Glomerular endothelial cell (primary cell): Measurements from ENCODE around the gene WSCD2. TPM values are rescaled to one million over a fixed set of nuclear protein-coding genes. Genes with fewer than 3 reads are reported as not detected.

ENCODE experiments used
- DNase-seq: peaks from one replicate; pipeline ENCODE4 v3.0.0-alpha.2; 2011; ENCODE audit warnings: low read depth, low spot score; ENCODE audit errors: extremely low read depth
- total RNA-seq: library from RNA; depleted of rRNA; stranded (reverse); fragments of >200 nt; gene quantifications from 2 replicates; pipeline ENCODE4 v1.2.3, GENCODE V29; 2015

The WSCD2 gene
- total RNA-seq, 1 donor from 2014 or later, result not detected

DNA sequence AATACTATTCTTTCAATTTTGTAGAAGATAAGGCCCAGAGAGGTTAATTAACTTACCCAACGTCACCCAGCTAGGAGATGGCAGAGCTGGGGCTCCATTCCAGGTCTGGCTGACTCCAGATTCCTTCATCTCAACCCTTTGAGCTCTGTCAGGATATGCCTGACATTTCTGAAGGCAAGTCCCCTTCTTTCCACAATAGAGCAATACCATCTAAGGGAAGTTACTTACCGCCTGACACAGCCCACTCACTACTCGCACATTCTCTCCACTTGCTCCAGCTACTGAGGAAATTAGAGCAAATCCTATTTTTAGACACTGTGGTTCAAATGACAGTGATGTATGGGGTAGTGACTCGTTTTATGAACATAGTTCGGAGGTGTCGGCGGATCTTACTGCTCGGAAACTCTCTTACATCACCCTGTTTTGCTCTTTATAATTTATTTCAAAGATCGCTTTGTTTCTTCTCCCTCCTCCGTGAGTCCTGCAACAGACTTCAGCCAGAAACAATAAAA, 2.0 kb upstream of the WSCD2 start:
- no peak for DNase-seq

DNA sequence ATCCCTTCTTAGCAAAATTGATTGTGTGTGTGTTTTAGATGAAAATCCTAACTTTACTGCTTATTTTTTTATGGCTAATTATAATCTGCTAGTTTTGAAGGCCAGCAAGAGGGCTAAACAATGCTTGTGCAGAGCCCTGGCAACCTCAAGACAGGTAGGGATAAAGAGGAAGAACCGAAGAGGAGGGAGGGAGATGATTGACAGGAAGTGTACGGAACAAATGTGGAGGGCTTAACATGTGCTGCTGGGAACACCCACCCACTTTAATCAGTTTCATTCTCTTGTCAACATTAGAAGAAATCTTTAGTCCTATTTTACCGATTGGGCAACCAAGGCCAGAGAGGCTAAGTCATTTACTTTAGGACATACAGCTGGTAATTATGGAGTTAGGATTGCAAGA, 1.4 kb upstream of the WSCD2 start:
- DNase-seq, result no peak

DNA sequence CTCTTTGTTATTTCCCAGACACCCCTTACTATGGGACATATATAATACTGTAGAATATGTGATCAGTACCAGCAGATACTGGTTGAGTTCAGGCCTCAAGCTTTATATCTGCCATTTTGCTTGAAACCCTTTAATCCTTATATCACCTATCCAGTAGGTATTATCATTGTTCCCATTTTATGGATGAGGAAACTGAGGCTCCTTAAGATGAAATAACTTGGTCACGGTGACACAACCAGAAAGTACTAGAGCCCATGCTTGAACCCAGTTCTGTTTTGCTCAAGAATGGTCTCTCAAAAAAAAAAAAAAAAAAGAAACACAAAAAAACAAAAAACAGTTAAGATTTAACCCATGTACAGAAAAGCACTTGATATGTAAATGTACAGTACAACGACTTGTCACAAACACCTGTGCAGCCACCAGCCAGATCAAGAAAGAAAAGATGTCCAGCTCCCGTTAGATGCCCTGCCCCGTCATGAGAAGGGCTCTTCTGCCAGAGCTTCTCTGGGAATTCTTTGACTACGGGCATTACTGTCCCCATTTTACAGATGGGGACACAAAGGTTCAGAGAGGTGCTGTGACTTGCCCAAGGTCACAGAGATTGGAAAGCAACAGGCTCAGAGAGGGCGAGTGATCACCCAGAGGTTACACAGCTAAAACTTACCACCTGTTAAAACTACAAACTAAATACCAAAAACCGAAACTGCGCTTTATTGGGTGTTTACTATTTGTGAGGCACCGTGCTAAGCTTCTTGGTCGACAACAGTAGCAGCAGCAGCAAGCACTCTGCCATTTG, 669 bp upstream of the WSCD2 start:
- DNase-seq, result no peak

DNA sequence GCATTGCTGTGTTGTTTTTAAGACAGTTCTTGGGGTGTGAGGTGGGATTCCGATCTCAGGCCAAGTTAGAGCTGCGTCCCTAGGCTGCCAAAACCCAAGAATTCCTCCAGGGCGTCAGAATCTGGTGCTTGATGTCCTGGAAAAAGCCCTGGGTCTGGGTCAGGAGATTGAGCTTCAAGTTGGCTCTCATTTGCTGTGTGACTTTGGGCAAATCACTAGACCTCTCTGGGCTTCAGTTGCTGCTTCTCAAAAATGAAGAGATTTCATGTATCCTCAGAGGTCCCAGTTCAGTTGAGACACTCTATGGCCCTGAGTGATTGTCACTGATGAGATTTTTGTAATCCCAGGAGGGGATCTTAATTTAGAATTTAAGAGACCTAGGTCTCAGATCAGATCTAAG, 1.9 kb downstream of the WSCD2 start:
- no peak for DNase-seq

DNA sequence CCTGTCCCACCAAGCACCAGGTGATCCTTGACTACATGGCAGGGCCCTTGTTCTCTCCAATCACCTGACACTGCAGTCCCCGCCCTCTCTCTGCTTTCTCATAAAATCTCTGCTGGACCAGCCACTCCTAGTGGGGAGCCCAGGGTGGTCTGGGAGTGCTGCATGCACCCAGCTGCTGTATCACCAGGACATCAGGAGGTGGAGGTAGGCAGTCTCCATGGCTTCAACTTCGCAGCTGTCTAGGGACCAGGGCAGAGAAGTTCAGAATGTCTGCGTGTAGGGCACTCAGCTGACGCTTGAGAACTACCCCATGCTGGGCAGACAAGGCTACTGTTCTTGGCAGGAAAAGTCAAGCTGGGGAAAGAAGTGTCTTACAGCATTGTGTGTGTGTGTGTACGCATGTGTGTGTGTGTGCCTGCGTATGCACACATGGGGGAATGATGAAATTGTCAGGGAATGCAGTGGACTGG, 2.6 kb downstream of the WSCD2 start:
- DNase-seq, result no peak

DNA sequence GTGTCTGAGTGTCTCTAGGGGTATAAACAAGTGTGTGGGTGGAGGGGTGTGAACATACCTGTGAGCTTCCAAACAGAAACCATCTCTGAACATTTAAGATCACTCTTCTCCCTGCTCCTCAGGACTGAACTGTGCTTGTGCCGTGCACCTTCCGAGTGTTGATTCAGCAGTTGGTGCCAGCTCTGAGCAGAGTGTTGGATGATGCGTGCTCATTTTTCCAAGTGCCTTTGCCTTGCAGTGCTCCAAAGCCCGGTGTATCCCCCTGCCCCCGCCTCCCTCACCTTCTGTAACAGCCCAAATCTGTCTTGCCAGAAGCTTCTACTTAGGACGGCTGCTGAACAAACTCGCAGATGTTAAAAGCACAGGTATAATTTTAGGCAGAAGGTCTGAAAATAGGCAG, 4.4 kb downstream of the WSCD2 start:
- DNase-seq, result no peak

DNA sequence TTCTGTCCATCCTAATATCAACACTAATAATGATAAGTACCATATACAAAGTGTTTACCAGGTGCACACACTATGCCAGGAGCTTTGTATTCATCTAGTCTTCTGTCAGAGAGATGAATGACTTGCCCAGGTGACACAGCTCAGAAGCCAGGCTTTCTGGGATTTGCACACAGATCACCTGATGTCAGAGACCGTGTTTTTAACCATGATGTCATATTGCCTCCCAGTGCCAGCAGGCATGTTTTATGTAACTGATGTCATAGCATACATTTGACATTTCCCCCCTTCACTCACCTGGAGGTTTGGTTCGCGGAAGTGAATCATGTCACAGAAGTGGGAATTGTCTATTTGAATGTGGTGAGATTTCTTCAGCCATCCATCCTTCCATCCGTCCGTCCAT, 5.7 kb downstream of the WSCD2 start:
- no peak for DNase-seq

DNA sequence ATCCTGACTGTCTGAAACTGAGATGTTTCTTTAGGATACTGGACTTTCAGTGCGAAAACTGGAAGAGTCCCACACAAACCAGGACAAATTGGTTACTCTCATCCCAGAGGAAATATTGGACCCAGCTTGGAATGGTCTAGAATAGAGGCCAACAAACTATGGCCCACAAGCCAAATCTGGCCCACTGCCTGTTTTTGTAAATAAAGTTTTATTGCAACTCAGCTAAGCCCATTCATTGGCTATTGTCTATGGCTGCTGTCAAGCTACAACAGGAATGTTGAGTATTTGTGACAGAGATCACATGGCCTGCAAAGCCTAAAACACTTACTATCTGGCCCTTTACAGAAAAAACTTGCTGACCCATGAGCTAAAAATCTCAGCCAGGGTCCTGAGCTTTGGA, 6.5 kb downstream of the WSCD2 start:
- DNase-seq, result no peak

DNA sequence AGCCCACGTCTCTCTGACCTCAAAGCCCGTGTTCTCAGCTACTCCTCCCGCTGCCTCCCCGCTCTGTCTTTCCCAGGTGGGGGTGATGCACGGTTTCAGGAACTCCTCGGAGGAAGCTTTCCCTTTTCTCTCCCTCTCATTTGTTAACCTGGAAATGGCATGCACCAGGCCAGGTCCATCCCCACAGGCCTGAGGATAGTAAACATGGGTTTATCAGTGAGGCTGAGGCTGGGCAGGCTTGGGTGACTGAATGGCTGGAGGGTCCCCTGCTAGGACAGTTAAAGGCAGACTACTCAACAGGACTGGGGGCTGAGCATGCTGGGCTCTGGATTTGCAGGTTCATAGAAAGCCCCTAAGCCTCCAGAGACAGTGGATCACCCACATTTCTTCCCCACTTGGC, 7.6 kb downstream of the WSCD2 start:
- no peak for DNase-seq

DNA sequence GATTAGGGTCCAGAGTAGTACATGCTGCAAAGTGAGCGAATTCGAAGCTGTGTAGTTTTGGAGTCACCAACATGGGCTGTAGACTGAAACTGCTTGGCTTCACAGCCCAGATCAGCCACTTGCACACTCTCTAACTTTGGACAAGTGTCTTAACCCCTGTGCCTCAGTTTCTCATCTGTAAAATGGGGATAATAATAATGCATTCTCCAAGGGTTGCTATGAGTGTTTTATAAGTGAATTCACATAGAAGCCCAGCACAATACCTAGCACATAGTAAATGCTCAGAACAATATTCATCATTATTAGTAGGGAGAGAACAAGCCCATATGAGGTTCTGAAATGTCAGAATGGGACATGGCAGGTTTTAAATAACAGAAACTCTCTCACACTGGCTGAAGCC, 10.4 kb downstream of the WSCD2 start:
- no peak for DNase-seq

DNA sequence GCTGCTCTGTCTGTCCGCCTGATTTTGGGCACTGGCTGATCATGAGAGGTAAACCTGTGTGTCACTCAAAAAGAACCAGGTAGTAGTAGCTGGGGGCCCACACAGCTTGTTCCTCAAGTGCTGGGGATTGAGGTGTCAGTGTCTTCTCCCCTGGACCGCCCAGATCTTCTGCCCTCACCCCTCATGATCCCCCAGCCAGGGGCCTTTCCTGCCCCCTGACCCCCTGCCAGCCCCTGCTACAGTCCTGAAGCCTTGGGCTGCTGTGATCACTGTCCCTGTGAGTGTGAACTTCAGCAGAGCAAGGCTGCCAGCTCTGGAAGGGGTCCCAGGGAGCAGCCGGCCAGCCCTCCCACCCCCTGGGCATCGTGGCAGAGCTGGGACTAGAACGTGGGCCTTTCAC, 11.4 kb downstream of the WSCD2 start:
- DNase-seq, result no peak

DNA sequence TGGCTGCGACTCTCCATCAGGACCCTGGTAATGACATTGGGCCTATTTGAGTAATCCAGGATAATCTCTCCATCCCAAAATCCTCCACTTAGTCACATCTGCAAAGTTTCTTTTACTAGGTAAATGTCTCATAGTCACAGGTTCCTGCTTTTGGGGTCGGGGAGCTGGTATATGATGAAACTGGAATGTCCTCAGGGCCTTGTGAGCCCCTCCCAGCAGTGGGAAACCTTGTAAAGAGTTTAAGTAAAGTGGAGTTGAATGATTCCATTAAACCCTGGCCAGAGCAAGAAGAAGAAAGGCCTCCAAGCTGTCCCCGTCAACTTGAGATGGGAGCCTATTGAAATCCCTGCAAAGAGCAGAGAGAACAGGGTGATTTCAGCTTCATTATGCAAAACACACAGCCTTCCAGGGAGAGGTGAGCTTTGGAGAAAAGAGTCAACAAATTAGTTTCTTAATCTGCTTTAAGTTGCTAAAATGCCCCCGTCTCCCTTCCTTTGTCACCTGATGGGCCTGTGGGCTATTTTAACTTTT, 12.6 kb downstream of the WSCD2 start:
- no peak for DNase-seq

DNA sequence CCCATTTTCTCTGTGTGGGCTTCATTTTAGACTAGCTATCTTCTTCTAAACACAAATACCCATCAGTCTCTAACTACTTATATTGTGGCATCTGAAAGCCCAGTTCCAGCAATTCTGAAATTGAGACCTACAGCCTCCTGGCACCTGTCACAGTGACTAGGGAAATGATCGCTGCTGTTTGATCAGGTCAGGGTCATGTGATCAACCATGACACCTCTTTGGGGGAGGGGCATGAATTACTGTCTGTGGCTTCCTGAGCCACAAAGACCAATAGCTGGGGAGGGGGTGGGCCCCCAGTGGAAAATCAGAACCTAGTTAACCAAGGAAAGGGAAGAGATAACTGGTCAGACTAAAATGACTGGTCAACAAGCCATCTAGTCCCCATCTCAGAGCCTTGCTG, 14.1 kb downstream of the WSCD2 start:
- DNase-seq, result no peak

DNA sequence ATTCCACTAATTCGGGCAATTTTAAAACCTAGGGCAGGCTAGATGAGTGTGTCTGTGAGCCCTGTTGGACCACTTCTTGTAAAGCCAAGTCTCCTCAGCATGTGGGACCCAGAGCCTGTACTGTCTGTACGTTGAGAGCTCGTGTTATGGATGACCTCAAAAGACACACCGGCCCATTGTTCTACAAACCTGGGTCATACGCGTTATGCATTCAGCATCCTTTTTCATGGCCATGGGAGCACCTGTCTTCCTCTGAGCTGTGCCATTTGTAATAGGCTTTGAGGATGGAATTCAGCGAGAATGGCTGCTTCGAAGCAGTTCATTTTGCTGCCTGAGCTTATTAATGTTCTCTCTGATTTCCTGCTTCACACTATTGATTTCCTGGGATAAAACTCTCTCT, 15.0 kb downstream of the WSCD2 start:
- DNase-seq, result no peak

DNA sequence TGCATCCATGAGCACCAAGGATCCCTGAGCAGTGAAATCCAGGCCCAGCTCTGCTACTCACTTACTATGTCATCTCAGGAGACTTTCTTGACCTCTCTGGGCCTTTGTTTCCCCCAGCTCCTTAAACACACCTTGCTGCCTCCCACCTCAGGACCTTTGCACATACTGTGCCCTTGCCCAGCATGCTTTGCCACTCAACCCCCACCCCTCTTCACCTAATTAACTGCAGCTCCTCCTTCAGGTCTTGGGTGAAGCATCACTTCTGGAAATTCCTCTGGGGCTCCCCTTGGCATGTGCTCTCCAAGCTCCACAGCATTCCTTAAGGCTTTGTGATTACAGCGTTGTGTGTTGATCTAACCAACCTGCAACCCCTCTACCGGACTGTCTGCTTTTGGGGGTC, 15.9 kb downstream of the WSCD2 start:
- no peak for DNase-seq

DNA sequence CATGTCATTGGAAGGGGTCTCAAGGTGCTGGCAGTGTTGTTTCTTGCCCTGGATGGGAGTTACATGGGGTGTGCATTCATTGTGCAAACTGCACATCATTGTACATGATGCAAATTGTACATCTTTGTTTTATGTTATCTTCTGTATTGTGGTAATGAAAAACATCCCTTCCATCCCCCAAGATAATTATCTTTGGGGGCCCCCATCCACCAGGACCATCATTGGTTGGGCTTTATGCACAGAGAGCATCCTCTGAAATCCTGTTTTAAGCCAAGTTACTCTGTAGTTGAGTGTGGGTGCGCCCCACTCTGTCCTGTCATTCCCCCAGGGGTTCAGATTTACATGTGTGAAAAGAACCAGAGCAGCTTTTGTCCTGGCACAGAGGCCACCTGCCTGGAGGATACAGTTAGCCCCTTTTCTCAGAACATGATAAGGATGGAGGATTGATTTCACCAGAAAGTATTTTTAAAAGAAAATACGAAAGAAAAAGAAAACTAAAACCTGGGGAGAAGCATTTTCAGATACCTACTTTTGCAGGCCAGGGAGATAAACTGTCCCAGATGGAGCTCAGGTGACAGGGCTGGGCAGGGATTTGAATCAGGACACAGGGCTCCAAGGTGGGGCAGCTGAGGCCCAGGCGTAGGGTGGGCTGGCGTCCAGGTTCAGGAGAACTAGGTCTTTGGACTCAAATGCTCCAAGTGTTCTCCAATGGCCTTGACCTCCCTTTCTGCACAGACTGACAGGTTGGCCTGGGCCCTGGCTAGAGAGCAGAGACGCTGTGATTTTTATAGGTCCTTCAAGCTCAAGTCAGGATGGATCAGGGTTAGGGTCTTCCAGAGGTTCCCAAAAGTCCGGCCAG, 17.2 kb downstream of the WSCD2 start:
- DNase-seq, result no peak

DNA sequence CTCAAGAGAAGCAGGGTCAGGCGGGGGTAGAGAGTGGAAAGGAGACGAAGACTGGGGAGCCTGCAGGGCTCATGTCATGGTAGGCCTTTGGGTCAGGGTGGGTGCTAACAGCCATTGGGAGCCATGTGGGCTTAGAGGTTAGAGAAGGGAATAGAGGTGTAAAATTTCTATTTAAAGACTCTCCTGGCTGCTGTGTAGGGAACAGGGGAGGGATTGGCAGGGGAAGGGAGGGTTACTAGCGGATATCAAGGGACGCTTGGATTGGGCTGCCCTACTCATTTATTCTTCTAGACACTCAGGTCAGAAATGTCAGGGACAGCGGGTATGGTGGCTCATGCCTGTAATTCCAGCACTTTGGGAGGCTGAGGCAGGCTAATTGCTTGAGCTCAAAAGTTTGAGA, 18.2 kb downstream of the WSCD2 start:
- no peak for DNase-seq

DNA sequence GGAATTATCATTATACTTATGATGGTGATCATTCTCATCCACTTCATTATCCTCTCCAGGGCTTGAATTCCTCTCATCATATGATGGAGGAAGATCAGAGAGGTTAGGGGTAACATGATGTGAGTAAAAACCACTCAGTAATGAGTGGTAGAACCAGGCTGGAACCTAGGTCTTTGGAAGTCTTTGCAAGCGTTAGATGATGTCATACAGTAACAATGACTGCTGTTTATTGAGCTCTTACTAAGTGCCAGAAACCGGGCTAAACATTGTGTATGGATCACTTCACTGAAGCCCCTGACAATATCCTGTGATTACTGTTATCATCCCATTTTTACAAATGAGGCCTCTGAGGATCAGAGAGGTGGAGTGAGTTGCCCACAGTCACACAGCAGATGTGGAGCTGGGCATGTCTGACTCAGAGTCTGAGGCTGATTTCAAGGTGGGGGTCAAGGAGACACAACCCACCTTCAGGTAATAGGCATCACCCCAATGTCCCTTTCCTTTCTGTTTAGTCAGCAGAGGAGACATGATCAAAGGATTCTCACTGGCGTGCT, 19.5 kb downstream of the WSCD2 start:
- DNase-seq, result no peak

DNA sequence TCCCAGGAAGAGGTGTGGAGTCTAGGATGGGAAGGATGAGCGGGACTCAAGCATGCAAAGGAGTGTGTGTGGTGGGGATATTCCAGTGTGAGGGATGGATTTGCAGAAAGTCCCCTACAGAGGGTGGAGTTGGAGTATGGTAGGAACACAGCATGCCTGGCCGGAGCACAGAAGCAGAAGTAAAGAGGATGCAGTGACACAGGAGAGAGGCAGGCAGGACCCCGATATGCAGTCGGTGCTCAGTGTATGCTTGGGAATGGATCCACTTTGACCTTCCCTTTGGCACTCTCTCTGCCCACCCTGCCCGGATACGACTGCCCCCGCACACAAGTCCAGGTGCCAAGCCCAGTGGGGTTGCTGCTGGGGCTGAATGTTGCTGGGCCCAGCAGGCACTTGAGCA, 21.3 kb downstream of the WSCD2 start:
- no peak for DNase-seq

DNA sequence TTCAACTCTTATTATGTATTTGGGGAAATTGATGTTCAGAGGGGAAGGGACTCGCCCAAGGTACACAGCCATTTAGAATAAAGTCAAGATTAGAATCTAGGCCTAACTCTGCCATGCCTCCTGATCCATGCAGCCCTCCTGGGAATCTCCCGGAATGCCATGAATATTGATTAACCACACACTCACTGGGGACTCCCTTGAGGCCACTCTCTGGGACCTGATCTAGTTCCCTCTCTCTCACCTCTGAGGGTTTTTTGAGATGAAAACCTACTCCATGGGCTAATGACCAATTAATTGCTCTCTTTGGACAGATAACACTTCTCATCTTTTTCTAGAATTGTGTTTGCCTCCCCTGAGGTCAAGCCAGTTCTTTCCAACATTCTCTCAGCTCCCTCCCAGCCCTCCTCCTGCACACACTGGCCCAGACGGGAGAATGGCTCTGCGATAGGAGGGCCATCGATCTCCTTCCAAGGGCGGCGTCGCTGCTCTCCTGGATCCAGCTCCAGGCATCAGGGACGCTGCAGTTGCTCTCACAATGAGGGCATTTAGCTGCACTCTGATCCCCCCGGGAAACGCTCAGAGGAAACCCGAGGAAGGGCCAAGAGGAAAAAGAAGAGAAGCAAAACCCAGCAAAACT, 22.6 kb downstream of the WSCD2 start:
- DNase-seq, result no peak

DNA sequence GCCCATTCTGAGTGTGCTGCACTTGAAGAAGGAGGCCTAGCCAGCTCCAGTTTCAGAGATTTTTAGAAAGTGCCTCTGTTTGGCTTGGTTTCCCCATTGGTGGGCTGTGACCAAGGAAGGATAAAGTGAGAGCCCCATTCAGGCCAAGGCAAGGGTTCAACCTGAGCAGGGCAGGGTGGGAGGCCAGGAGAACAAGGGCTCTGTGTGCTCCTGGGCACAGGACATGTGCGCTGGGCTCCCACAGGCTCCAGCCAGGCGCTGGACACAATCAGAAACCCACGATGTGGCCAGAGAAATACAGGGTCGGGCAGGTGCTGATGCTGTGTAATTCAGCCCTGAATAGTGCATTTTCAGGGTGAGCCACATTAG, 23.1 kb downstream of the WSCD2 start:
- no peak for DNase-seq
